HG03558 (cell line): ENCODE measurements around the gene IER5L.
A peak's percentile ranks its signal among the peaks of the same experiment; 100 is the strongest.

Source experiments
- ATAC-seq: cut with Tn5 transposase; IDR thresholded peaks from one replicate; pipeline ENCODE4 v1.9.1; 2021; ENCODE audit warnings: moderate number of reproducible peaks; ENCODE audit not compliant: unreplicated experiment; ENCODE audit errors: extremely low read depth

The IER5L gene

GRCh38 chr9:129177791-129178567, at the start of gene IER5L:
Gene IER5L, minus strand, starts transcription at chr9:129178261. Its CDS starts 209 bp downstream, at chr9:129178052.
- ATAC-seq = peak; percentile 68

GRCh38 chr9:129227843-129228189, 49.8 kb upstream of the IER5L start:
- ATAC-seq = no peak

DNA sequence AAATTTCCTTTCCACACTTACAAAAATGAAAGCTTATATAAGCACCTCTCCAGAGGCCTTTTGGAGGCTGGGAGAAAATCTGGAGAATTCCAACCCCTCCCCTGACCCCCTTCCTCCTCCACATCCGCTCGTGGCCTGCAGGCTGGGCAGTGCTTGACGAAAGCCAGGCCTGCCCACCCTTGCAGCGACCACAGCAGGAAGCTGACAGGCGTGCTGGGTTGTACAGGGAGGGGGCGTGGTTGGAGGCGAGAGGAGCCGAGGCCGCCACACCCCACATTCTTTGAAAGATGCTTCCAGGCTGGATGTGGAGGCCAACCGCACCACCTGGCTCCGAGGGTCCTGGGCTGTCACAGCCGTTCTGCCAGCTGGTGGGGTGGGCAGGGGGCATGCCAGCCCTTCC, 47.8 kb upstream of the IER5L start:
- ATAC-seq = no peak

DNA sequence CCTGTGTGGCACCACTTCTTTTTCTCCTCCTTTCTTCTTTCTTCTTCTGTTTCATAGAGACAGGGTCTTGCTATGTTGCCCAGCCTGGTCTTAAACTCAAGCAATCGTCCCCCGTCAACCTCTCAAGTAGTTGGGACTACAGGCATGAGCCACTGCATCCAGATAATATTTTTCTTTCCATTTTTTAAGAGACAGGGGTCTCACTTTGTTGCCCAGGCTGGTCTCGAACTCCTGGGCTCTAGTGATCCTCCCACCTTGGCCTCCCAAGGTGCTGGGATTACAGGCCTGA, 47.4 kb upstream of the IER5L start:
- no peak for ATAC-seq

DNA sequence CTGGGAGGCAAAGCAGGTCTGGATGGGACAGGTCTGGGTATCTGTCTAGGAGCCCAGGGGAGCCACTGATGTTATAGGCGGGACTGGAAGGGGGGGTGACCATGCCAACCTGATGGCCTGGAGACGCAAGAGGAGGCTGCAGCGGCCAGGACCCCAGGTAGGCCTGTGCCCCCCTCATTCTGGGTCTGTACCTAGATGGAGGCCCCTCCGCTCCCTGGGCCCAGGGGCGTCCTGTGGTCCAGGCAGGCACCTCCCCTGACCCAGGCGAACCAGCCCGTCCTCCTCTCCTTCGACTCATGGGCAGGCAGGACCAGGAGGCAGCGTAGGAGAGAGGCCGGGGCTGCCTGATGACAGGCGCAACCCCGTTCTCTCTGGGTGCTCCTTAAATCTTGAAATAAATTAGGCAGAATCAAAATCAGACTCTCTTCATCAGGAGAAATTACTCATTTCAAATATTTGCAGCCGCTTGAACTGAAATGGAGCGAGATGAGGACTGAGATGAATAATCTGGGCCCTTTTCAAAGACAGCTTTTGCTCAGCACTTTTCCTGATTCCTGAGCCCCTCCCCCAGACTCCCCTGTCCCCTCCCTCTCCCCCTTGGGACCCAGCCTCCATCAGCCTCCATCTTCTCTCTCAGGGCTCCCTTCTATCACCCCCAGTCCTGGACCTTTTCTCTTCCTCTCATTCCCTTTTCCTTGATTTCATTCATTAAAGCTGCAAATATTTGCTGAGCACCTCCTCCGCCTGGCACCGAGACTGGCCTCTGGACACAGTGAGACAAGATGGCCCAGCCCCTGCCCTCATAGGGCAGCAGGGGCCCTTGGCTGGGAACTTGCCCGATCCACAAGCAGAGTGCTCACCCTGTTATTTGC, 46.8 kb upstream of the IER5L start:
- no peak for ATAC-seq

DNA sequence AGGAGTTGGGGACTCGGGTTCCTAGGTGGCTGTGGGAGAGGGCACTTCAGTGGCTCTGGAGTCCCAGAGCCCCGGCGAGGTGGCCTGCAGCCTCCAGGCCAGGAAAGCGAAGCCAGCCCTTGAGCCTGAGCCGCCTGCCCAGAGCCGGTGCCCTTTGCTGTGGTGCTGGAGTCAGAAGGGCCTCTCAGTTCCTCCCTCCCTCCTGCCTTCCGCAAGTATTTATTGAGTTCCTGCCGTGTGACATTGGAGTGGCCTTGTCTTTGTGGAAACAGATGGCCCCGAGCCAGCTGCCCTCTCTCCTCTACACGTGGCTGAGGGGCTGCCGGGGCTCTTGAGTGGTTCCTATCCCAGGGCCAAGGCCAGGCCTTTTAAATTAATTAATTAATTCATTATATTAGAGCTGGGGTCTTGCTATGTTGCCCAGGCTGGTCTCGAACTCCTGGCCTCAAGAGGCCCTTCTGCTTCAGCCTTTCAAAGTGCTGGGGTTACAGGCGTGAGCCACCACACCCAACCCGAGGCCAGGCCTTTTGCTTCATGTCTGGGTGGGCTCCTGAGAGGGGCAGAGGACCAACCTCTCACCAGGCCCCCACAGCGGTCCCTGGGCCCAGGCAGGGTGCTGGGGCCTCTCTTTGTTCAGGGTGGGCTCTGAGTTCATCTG, 45.6 kb upstream of the IER5L start:
- ATAC-seq = no peak

GRCh38 chr9:129222819-129223218, 44.8 kb upstream of the IER5L start:
- ATAC-seq = no peak

GRCh38 chr9:129221979-129222635, 44.0 kb upstream of the IER5L start:
- ATAC-seq = no peak

DNA sequence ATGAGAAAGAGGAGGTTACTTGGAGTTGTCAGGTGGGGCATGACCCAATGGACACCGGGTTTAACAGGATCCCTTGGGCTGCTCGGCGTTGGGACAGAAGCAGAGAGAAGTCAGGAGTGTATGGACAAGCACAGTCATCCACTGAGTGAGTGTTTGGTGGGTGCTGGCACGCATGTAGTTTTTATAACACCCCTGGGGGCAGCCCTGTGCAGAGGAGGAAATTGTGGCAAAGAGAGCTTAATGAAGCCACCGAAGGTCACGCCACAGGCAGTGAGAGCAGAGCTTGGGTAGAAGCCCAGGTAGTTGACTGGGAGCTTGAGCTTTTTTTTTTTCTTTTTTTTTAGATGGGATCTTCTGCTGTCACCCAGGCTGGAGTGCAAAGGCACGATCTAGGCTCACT, 43.2 kb upstream of the IER5L start:
- ATAC-seq = no peak

DNA sequence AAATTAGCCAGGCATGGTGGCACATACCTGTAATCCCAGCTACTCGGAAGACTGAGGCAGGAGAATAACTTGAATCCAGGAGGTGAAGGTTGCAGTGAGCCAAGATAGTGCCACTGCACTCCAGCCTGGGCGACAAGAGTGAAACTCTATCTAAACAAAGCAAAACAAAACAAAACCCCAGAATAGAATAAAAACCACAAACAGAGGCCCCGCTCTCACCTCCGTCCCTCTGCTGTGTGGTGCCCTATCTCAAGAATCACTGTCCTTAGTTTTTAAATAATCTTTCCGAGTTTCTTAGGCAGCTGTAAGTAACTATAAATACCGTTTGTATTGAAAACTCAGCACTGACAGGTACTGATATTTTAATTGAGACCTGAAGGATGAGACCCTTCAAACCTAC, 42.7 kb upstream of the IER5L start:
- no peak for ATAC-seq

- ATAC-seq = no peak
Measured at GRCh38 chr9:129218918-129219317, 40.9 kb upstream of the IER5L start.

- no peak for ATAC-seq
Measured at GRCh38 chr9:129218272-129218625, 40.2 kb upstream of the IER5L start.

DNA sequence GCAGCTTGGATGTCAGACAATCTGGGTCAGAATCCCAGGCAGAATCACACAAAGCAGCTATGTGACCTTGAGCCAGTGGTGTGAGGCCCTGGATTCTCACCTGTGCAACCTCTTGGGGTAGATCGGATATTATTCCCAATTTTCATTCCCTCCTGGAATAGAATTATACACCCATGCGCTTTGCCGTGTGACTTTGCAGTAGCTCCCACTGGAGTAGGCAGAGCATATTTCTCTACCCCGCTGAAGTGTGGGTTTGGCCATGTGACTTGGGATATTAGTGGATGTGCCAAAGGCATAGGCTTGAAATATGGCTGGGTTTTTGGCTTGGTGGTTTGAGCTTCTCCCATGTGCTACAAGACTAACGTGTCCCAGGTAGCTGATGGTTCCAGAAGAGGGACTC, 35.5 kb upstream of the IER5L start:
- ATAC-seq = no peak

DNA sequence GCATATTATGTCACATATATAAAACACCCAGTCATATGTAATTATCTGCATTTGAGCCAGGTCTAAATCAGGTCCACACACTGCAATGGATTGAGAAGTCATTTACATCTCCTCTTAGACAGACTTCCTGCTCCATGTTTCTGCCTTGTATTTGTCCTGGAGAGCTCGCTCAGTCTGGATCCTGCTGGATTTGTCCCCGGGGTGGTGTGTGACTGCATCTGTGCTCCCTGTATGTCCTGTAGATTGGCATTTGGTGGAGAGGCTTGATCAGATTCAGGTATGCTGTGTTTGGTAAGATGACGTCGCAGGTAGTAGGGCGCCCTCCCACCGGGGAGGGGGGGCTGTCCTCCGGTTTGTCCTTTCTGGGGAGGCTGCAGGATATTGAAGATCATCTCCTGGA, 33.6 kb upstream of the IER5L start:
- no peak for ATAC-seq

DNA sequence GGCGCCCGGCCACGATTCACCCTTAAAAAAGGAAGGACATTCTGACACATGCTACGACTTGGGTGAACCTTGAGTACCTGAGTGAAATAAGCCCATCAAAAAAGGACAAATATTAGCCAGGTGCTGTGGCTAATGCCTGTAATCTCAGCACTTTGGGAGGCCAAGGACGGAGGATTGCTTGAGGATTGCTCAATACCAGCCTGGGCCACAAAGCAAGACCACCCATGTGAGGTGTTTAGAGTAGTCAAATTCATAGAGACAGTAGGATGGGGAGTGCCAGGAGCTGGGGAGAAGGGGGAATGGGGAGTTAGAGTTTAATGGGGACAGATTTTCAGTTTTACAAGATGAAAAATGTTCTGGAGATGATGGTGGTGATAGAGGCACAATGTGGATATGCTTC, 32.1 kb upstream of the IER5L start:
- no peak for ATAC-seq

DNA sequence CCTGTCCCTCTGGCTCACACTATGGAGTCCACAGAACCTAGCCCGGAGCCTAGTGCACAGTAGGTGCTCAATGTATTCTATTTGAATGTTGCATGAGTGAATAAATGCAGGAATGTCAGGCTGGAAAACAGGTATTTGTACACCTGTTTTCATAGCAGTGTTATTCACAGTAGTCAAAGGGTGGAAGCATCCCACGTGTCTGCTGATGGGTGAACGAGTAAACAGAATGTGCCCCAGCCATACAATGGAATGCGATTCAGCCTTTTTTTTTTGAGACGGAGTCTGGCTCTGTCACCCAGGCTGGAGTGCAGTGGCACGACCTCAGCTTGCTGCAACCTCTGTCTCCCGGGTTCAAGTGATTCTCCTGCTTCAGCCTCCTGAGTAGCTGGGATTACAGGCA, 31.5 kb upstream of the IER5L start:
- no peak for ATAC-seq

- ATAC-seq = no peak
Measured at GRCh38 chr9:129209109-129209508, 31.0 kb upstream of the IER5L start.

DNA sequence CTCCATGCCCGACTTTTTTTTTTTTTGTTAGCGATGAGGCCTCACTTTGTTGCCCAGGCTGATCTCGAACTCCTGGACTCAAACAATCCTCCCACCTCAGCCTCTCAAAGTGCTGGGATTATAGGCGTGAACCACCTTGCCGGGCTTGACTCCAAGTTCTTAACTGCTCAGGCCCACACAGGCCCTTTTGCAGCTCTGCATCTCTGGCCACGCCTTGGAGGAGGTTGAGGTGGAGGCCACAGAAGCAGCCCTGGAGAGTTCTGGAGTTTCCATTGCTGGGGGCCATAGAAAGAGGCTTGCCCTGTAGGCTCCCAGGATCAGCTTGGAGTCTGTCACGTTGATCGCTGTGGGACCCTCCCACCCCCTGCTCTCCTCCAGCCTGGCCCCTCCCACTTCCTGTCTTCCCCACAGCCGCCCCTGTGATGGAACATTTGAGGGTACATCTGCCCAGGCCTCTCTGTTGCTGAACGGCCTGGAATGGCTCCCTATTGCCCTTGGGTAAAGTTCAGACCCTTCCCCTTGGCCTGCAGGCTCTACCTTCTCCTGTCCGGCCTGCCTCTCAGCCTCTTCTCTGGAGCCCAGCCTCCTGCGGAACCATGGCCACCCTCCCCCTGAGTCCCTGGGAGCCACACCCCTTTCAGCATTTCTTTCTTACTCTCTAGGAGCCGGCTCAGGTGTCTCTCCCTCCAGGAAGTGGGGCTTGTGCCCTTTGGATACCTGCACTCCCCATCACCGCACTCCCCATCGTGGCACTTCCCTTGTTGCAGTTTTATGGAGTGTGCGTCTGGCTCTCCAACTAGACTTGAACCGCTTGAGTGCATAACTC, 30.4 kb upstream of the IER5L start:
- no peak for ATAC-seq

- ATAC-seq = no peak
Measured at GRCh38 chr9:129206905-129207304, 28.8 kb upstream of the IER5L start.

- no peak for ATAC-seq
Measured at GRCh38 chr9:129206401-129206800, 28.3 kb upstream of the IER5L start.
